ENCODE measurements around the gene SOCS7.

Gene SOCS7

GRCh38 chr17:38442548-38442947 is 90.9 kb downstream of the SOCS7 start:
- DNase-seq = no peak

- DNase-seq = no peak
Observed at GRCh38 chr17:38443356-38444031, 91.8 kb downstream of the SOCS7 start.

GRCh38 chr17:38444151-38444550 is 92.5 kb downstream of the SOCS7 start:
- DNase-seq = peak; percentile 36

GRCh38 chr17:38447502-38448085 is 96.0 kb downstream of the SOCS7 start:
- DNase-seq = no peak

GRCh38 chr17:38448208-38448771 is 96.6 kb downstream of the SOCS7 start:
- no peak for DNase-seq

- no peak for DNase-seq
Observed at GRCh38 chr17:38449364-38449763, 97.7 kb downstream of the SOCS7 start.

- no peak for DNase-seq
Observed at GRCh38 chr17:38450557-38451029, 98.9 kb downstream of the SOCS7 start.

GRCh38 chr17:38451030-38451839 is 99.6 kb downstream of the SOCS7 start:
- no peak for DNase-seq

- DNase-seq = no peak
Observed at GRCh38 chr17:38451840-38452529, 100.3 kb downstream of the SOCS7 start.

- no peak for DNase-seq
Observed at GRCh38 chr17:38452719-38453118, 101.1 kb downstream of the SOCS7 start.

GRCh38 chr17:38453951-38454421 is 102.3 kb downstream of the SOCS7 start:
- DNase-seq = no peak

- DNase-seq = no peak
Observed at GRCh38 chr17:38454532-38454931, 102.9 kb downstream of the SOCS7 start.
